K562 (cell line): ENCODE data around the gene PRDM16. TPM values are rescaled to one million over a fixed set of nuclear protein-coding genes. Genes with fewer than 3 reads are reported as not detected.

Source experiments
- ATAC-seq: fragments of 200-7000 bp; cut with Tn5 transposase; 3 replicates; pipeline ENCODE4 v1.9.1; 2020; ENCODE audit warnings: moderate library complexity
- BruUV-seq: library from RNA; stranded (reverse); fragments of 400-500 nt; replicated peaks from 2 replicates; lab custom pipeline; 2021; lab: Mats Ljungman, UMichigan
- CTCF ChIA-PET: fragments of 300-600 bp; formaldehyde crosslinking; extraction: SDS; loops from one replicate; lab custom pipeline; 2021; ENCODE audit warnings: low intra/inter-chr PET ratio; lab: Yijun Ruan, JAX
- POLR2A ChIA-PET: fragments of 300-600, 350-650 bp; sonication (Branson Sonifier 250); formaldehyde crosslinking; extraction: SDS; loops from one replicate; lab custom pipeline; 2021; ENCODE audit warnings: antibody characterized with exemption, inconsistent platforms; lab: Yijun Ruan, JAX
- DNase-seq, 4 experiments: peaks; one replicate each; pipeline versions ENCODE4 v3.0.0 to v3.0.0-alpha.2; 2011 to 2018; ENCODE audit warnings: low spot score in 3 of 4, mixed read lengths in 3 of 4; ENCODE audit errors: extremely low read depth in 1 of 4
- FAIRE-seq: peaks from 2 replicates; lab custom pipeline; 2011; peaks lifted over from hg19 to GRCh38; lab: Jason Lieb, UNC
- H2AFZ ChIP-seq: 2 replicates; pipeline ENCODE4 v1.6.0; 2011; ENCODE audit warnings: low read depth, low read length, control low read depth, inconsistent platforms
- H3K27ac ChIP-seq: fragments of 200-600 bp; 3 replicates; pipeline ENCODE4 v1.8.0; 2011; ENCODE audit warnings: low read depth, mild to moderate bottlenecking, control low read depth, inconsistent platforms, low read length, moderate library complexity, mixed read lengths; ENCODE audit errors: extremely low read depth
- H3K27me3 ChIP-seq, 2 experiments: fragments of 300-600 bp in 1 of 2; 2 replicates in 1 of 2; 3 replicates in 1 of 2; pipeline versions ENCODE4 v1.6.0 to v1.8.0; 2011; ENCODE audit warnings: inconsistent platforms in 2 of 2, low read length in 2 of 2, mild to moderate bottlenecking in 1 of 2, mixed read lengths in 1 of 2, moderate library complexity in 1 of 2; ENCODE audit not compliant: control insufficient read depth in 2 of 2, insufficient read depth in 2 of 2
- H3K36me3 ChIP-seq: fragments of 300-600 bp; 3 replicates; pipeline ENCODE4 v1.8.0; 2011; ENCODE audit warnings: mild to moderate bottlenecking, low read length, inconsistent platforms; ENCODE audit not compliant: control insufficient read depth, insufficient read depth
- H3K4me1 ChIP-seq, 2 experiments: fragments of 200-600 bp in 1 of 2; replicated peaks in 1 of 2; 2 replicates in 1 of 2; 3 replicates in 1 of 2; pipeline versions ENCODE4 v1.5.1 to v1.8.0; 2011; ENCODE audit warnings: inconsistent platforms in 2 of 2, low read length in 2 of 2, mild to moderate bottlenecking in 1 of 2, mixed read lengths in 1 of 2, moderate library complexity in 1 of 2; ENCODE audit not compliant: control insufficient read depth in 2 of 2, insufficient read depth in 2 of 2
- H3K4me2 ChIP-seq: 2 replicates; pipeline ENCODE4 v1.6.1; 2011; ENCODE audit warnings: low read length, control low read depth, inconsistent platforms, mixed read lengths; ENCODE audit not compliant: insufficient read depth
- H3K4me3 ChIP-seq: fragments of 200-600 bp; sonication (generic), shearing (Covaris generic); 2 replicates; pipeline ENCODE4 v1.5.1; 2016; ENCODE audit warnings: control low read depth, inconsistent platforms
- H3K79me2 ChIP-seq: fragments of 200-600 bp; 3 replicates; pipeline ENCODE4 v1.8.0; 2011; ENCODE audit warnings: low read length, inconsistent platforms; ENCODE audit not compliant: control insufficient read depth, insufficient read depth
- H3K9ac ChIP-seq, 2 experiments: 2 replicates each; pipeline versions ENCODE4 v1.6.0 to v1.6.1; 2011; ENCODE audit warnings: low read depth in 2 of 2, low read length in 2 of 2, control low read depth in 1 of 2, inconsistent platforms in 1 of 2, mild to moderate bottlenecking in 1 of 2, mixed read lengths in 1 of 2; ENCODE audit not compliant: insufficient read depth in 1 of 2
- H3K9me1 ChIP-seq: one replicate; pipeline ENCODE4 v1.6.0; 2011; ENCODE audit warnings: inconsistent platforms, mild to moderate bottlenecking, low read length, moderate library complexity; ENCODE audit not compliant: control insufficient read depth, insufficient read depth
- H3K9me3 ChIP-seq: replicated peaks from 2 replicates; pipeline ENCODE4 v1.5.1; 2011; ENCODE audit warnings: low read depth, low read length, inconsistent platforms; ENCODE audit not compliant: control insufficient read depth, insufficient read depth
- H4K20me1 ChIP-seq: replicated peaks from 2 replicates; pipeline ENCODE4 v1.6.1; 2011; ENCODE audit warnings: low read length, inconsistent platforms, mixed read lengths; ENCODE audit not compliant: control insufficient read depth, insufficient read depth
- CTBP1 ChIP-seq: fragments of 450-650 bp; IDR thresholded peaks from 2 replicates; pipeline ENCODE4 v1.6.1; 2016; ENCODE audit warnings: borderline replicate concordance
- GATA2 ChIP-seq: sonication (generic); formaldehyde crosslinking; IDR thresholded peaks from 2 replicates; pipeline ENCODE4 v1.4.0; 2020; ENCODE audit warnings: mild to moderate bottlenecking, missing genetic modification reagents
- IRF2 ChIP-seq: sonication (generic); formaldehyde crosslinking; IDR thresholded peaks from 2 replicates; pipeline ENCODE4 v1.8.1; 2022; ENCODE audit warnings: mild to moderate bottlenecking, missing genetic modification reagents
- JUNB ChIP-seq: fragments of 450-650 bp; formaldehyde crosslinking; conservative IDR thresholded peaks from 2 replicates; pipeline ENCODE4 v1.4.0; 2020; ENCODE audit warnings: mild to moderate bottlenecking
- JUND ChIP-seq, 2 experiments: IDR thresholded peaks; 2 replicates in 1 of 2; 3 replicates in 1 of 2; pipeline ENCODE4 v1.6.1; 2011; ENCODE audit warnings: borderline replicate concordance in 2 of 2, low read depth in 2 of 2, low read length in 2 of 2, improper control_type of control experiment in 1 of 2, missing biosample characterization in 1 of 2, missing genetic modification characterization in 1 of 2, missing genetic modification reagents in 1 of 2
- NR2C1 ChIP-seq, 2 experiments: fragments of 450-650 bp; IDR thresholded peaks; 2 replicates each; pipeline ENCODE4 v1.6.1; 2017; ENCODE audit warnings: mild to moderate bottlenecking in 2 of 2, antibody characterized with exemption in 1 of 2, inconsistent platforms in 1 of 2, missing compliant biosample characterization in 1 of 2, missing genetic modification characterization in 1 of 2
- SAP30 ChIP-seq: fragments of 200-600 bp; sonication (generic); IDR thresholded peaks from 2 replicates; pipeline ENCODE4 v1.6.1; 2012; ENCODE audit warnings: borderline replicate concordance, low read depth, mild to moderate bottlenecking, moderate library complexity, low read length, control low read depth, inconsistent platforms; ENCODE audit not compliant: insufficient read depth, poor library complexity, severe bottlenecking
- TRIM24 ChIP-seq, 2 experiments: fragments of 450-650 bp; IDR thresholded peaks; 2 replicates each; pipeline ENCODE4 v1.6.1; 2016
- ZBTB34 ChIP-seq: fragments of 250-450 bp; sonication (Bioruptor Pico); IDR thresholded peaks from 2 replicates; pipeline ENCODE4 v1.8.0; 2021; ENCODE audit warnings: mild to moderate bottlenecking, moderate library complexity
- ZKSCAN3 ChIP-seq: fragments of 250-450 bp; sonication (Bioruptor Pico); IDR thresholded peaks from 2 replicates; pipeline ENCODE4 v1.4.0; 2020
- ZNF655 ChIP-seq: fragments of 250-450 bp; sonication (Bioruptor Pico); IDR thresholded peaks from 2 replicates; pipeline ENCODE4 v1.5.0; 2021
- WGBS: fragments of 100-300 bp; shearing (Covaris generic); methylation state at CpG from one replicate; pipeline ENCODE4 v1.1.6; 2016; ENCODE audit warnings: low coverage, mixed read lengths; ENCODE audit not compliant: insufficient coverage; ENCODE audit errors: missing lambda C conversion rate; 5-methylcytosine and 5-hydroxymethylcytosine counted together
- in situ Hi-C: fragments of 300-500 bp; cut with MboI; formaldehyde crosslinking; loops from 4 replicates; pipeline ENCODE4 v1.15.0; 2018; ENCODE audit warnings: inconsistent platforms, mixed read lengths
- intact Hi-C: fragments of 100-400 bp; cut with micrococcal nuclease; formaldehyde crosslinking; loops from 2 replicates; pipeline ENCODE4 v1.14.2; 2022
- polyA plus RNA-seq, 8 experiments: library from polyadenylated mRNA; depleted of rRNA in 4 of 8; stranded (reverse) in 5 of 8; unstranded in 3 of 8; fragments of >200 nt; fragmentation: Nextera tagmentation in 2 of 8; fragmentation: Illumina TruSeq in 1 of 8; extraction: Ambion mirVana in 2 of 8; extraction: Trizol in 1 of 8; gene quantifications; 2 replicates each; pipeline versions ENCODE4 v1.2.1 to v1.2.3, GENCODE V29; 2011 to 2014; ENCODE audit warnings: inconsistent platforms in 1 of 8, missing spikeins in 1 of 8
- total RNA-seq, 7 experiments: library from RNA; depleted of rRNA in 6 of 7; stranded (reverse); fragments of >200 nt in 6 of 7; fragmentation: Illumina TruSeq in 2 of 7; extraction: Trizol in 2 of 7; gene quantifications; 2 replicates each; pipeline versions ENCODE4 v1.2.1 to v1.2.3, GENCODE V29; 2011 to 2021; ENCODE audit warnings: low replicate concordance in 1 of 7

PRDM16 gene
- total and polyA plus RNA-seq, 9 of the 15 experiments (the other 6 are each of a cell fraction or from before 2014, with no cell fraction given) = 0.10 to 0.27 TPM; not detected in 7

GRCh38 chr1:3481046-3481445, 412.0 kb downstream of the PRDM16 start:
- H3K4me1 ChIP-seq = peaks cover 0 to 60% of the 10 kb centered on the region in 2 experiments; a peak in 2 of 5 replicates
- WGBS = 3% methylated on average over 15 of the region's 15 CpGs
- intact Hi-C loops = no loop called here
- ATAC-seq (no peak), DNase-seq (no peak), FAIRE-seq (no peak)
- no peak overlapping the region for H3K4me3 ChIP-seq
- peaks cover 19% of the 10 kb centered on the region for H4K20me1 ChIP-seq
- no peak overlapping the region for H3K4me2 ChIP-seq
- CTCF ChIA-PET = interaction anchor here (5.5 kb wide), 1 partner anchor 28 kb away, joined by 91 read pairs; the partner anchor contains the start of gene ARHGEF16
- peaks cover 10 to 26% of the 10 kb centered on the region in 2 experiments for H3K27me3 ChIP-seq
- no peaks in the 10 kb centered on the region for H3K36me3 ChIP-seq
- H3K79me2 ChIP-seq = no peaks in the 10 kb centered on the region
- no peak overlapping the region for H2AFZ ChIP-seq
- TF ChIP-seq IRF2 (CRISPR knock-in tag) (no peak), NR2C1 (IDR thresholded peaks at IDR 0.05) (no peak), NR2C1 (tag; IDR thresholded peaks at IDR 0.05) (no peak), JUNB (CRISPR knock-in tag) (no peak), ZKSCAN3 (no peak)
- BruUV-seq = no TSS peak
- POLR2A ChIA-PET = interaction anchor here (0.6 to 1.3 kb wide), 4 partner anchors 9 to 47 kb away, joined by 3 to 6 read pairs (median 4); no protein-coding TSS in a partner anchor
- in situ Hi-C loops = loop anchor here (5.0 kb wide), 1 partner anchor 34 kb away; no protein-coding TSS in a partner anchor
- H3K9me1 ChIP-seq = no peaks in the 10 kb centered on the region
- no peak overlapping the region for H3K9ac ChIP-seq
- H3K9me3 ChIP-seq = no peaks in the 10 kb centered on the region
- H3K27ac ChIP-seq = no peak overlapping the region

DNA sequence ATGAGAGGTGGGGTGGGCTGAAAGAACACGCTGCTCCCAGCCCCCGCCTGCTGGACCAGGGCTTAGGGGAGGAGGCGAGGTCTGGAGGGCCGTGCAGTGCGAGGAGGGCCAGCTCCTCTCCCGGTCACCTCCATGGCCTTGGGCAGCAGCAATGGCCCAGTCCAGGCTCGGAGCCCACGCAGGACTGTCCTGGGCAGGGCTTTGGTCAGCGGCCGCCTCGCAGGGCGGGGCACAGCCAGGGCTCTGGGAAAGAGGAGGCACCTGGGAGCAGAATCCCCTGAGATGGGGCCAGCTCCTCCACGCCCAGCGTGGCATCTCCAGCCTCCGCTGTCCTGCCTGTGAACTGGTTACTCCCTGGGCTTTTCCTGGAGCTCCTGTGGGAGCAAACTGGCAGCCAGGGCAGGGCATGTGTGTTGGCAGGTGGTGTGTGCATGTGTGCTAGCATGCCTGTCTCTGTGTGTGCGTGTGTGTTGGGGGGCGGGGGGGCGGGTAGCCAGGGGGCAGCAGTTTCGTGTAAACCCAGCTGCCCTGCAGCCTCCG, 412.9 kb downstream of the PRDM16 start:
- ChIA-PET POLR2A (interaction anchor here (0.6 to 0.8 kb wide), 4 partner anchors 8 to 48 kb away, joined by 3 to 6 read pairs (median 4); no protein-coding TSS in a partner anchor), CTCF (interaction anchor here (5.5 kb wide), 1 partner anchor 29 kb away, joined by 91 read pairs; the partner anchor contains the start of gene ARHGEF16)
- peaks cover 19% of the 10 kb centered on the region for H4K20me1 ChIP-seq
- peaks cover 10 to 26% of the 10 kb centered on the region in 2 experiments for H3K27me3 ChIP-seq
- H3K36me3 ChIP-seq = no peaks in the 10 kb centered on the region
- H2AFZ ChIP-seq = no peak overlapping the region
- DNase-seq (no peak), ATAC-seq (no peak), FAIRE-seq (no peak)
- no peak overlapping the region for H3K27ac ChIP-seq
- H3K4me3 ChIP-seq = no peak overlapping the region
- BruUV-seq = no TSS peak
- no peak overlapping the region for H3K4me2 ChIP-seq
- intact Hi-C loops (no loop called here), in situ Hi-C loops (loop anchor here (5.0 kb wide), 1 partner anchor 35 kb away; no protein-coding TSS in a partner anchor)
- H3K9me1 ChIP-seq = no peaks in the 10 kb centered on the region
- no peaks in the 10 kb centered on the region for H3K79me2 ChIP-seq
- H3K9me3 ChIP-seq = no peaks in the 10 kb centered on the region
- peaks cover 0 to 54% of the 10 kb centered on the region in 2 experiments; a peak in 2 of 5 replicates for H3K4me1 ChIP-seq
- H3K9ac ChIP-seq = no peak overlapping the region
- whole genome bisulfite sequencing = 6% methylated on average over 13 of the region's 20 CpGs
- TF ChIP-seq TRIM24 (IDR thresholded peaks at IDR 0.05) (no peak), SAP30 (no peak), ZBTB34 (CRISPR knock-in tag) (no peak), CTBP1 (no peak), ZNF655 (CRISPR knock-in tag) (no peak), GATA2 (no peak), JUND (IDR thresholded peaks at IDR 0.05; ENCODE audit: borderline replicate concordance, low read depth, low read length) (no peak), JUND (tag; IDR thresholded peaks at IDR 0.05; ENCODE audit: borderline replicate concordance, low read depth, low read length) (no peak)
